ENCODE data around the gene TNNC2. TPM values are rescaled to one million over a fixed set of nuclear protein-coding genes. Genes with fewer than 3 reads are reported as not detected.

Gene TNNC2
- total and polyA plus RNA-seq, 2 of the 8 experiments (the other 6 are each of a cell fraction or from before 2014, with no cell fraction given) = 5.7 to 7.6 TPM

DNA sequence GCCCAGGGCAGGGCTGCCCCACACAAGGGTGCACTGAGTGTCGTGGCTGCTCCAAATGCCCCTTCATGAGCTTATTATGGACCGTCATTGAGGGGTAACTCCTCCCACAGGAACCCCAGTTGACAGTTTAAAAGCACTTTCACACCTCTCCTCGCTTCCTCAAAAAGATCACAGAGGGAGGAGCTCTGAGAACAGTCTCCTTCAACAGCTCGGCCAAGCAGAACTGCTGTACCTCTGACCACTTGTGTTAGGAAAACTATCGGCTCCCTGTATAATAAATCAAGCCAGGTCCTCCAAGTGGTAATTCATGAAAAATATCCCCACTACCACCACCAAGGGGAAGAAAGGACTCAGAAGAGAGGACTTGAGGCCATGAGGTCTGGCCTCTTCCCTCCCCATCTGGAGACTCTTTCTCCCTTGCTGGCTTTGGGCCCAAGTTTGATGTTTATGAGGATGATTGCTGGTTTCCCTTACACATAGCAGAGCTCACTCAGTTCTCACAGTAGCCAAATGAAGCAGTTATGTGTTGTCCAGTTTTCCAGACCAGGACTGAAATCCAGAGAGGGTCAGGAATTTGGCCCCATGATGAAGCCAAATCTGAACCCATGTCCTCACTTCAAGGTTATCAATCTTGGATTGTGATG lies 15.2 kb upstream of the TNNC2 start (continued):
- TF ChIP-seq SP4 (IDR thresholded peaks at IDR 0.05; ENCODE audit: low read length) (no peak), YY1 (IDR thresholded peaks at IDR 0.05; ENCODE audit: low read depth, low read length) (no peak), RNF2 (IDR thresholded peaks at IDR 0.05; ENCODE audit: borderline replicate concordance, low read depth, low read length, missing control alignments, poor library complexity, severe bottlenecking) (no peak)

Measured in H1 (cell line).